Measurements from ENCODE around the gene LCN10. TPM values are rescaled to one million over a fixed set of nuclear protein-coding genes. Genes with fewer than 3 reads are reported as not detected.
"Not testable (repeated sequence)": the region's sequence is repeated elsewhere in the genome, so short reads cannot be mapped to it uniquely, and the experiment has no call there.

Gene LCN10
- total RNA-seq = 0.20 to 0.51 TPM (median 0.29 TPM) in 3 replicates

GRCh38 chr9:136742591-136743391 is at the start of gene LCN10:
LCN10 (minus strand) TSS chr9:136742940; CDS start chr9:136742903, 37 bp downstream.
- TF ChIP-seq CTCF (IDR thresholded peaks at IDR 0.05; ENCODE audit: unreplicated experiment) = no peak
- H3K9me3 Mint-ChIP-seq = no peaks in the 10 kb centered on the region
- no peak within 1 kb of the TSS for H3K4me3 Mint-ChIP-seq
- peaks cover 11% of the 10 kb centered on the region for H3K4me1 Mint-ChIP-seq
- no peaks in the 10 kb centered on the region for H3K36me3 Mint-ChIP-seq
- H3K27ac Mint-ChIP-seq = no peak within 1 kb of the TSS
- H3K27me3 Mint-ChIP-seq (ENCODE audit: low read depth) = peaks cover 5% of the 10 kb centered on the region
- DNase-seq (ENCODE audit: low spot score in 2 of 2, unreplicated experiment in 2 of 2) = no peak

GRCh38 chr9:136791516-136792276 is 49.0 kb upstream of the LCN10 start:
- peaks cover 1% of the 10 kb centered on the region for H3K27me3 Mint-ChIP-seq (ENCODE audit: low read depth)
- H3K27ac Mint-ChIP-seq = peak overlapping the region; percentile 95
- TF ChIP-seq CTCF (IDR thresholded peaks at IDR 0.05; ENCODE audit: unreplicated experiment) = peak; percentile 100
- peak overlapping the region; percentile 76 for H3K4me3 Mint-ChIP-seq
- peaks cover 6% of the 10 kb centered on the region for H3K36me3 Mint-ChIP-seq
- no peaks in the 10 kb centered on the region for H3K9me3 Mint-ChIP-seq
- peaks cover 69% of the 10 kb centered on the region for H3K4me1 Mint-ChIP-seq
- DNase-seq (ENCODE audit: low spot score in 2 of 2, unreplicated experiment in 2 of 2) = peak; percentile 57 to 75

GRCh38 chr9:136790640-136791515 is 48.1 kb upstream of the LCN10 start, which contains the start of gene TMEM141:
TMEM141 (plus strand) TSS chr9:136791344; CDS start chr9:136791371, 27 bp downstream.
- Mint-ChIP-seq H3K4me3 (peak within 1 kb of the TSS; percentile 76), H3K27me3 (ENCODE audit: low read depth) (peaks cover 1% of the 10 kb centered on the region), H3K9me3 (no peaks in the 10 kb centered on the region), H3K4me1 (peaks cover 62% of the 10 kb centered on the region), H3K36me3 (peaks cover 6% of the 10 kb centered on the region), H3K27ac (peak within 1 kb of the TSS; percentile 97)
- TF ChIP-seq CTCF (IDR thresholded peaks at IDR 0.05; ENCODE audit: unreplicated experiment) = no peak
- peak; percentile 100 for DNase-seq (ENCODE audit: low spot score in 2 of 2, unreplicated experiment in 2 of 2)

- H3K4me3 Mint-ChIP-seq = peak overlapping the region; percentile 40
- DNase-seq (ENCODE audit: low spot score in 2 of 2, unreplicated experiment in 2 of 2) = no peak
- H3K27me3 Mint-ChIP-seq (ENCODE audit: low read depth) = peaks cover 1% of the 10 kb centered on the region
- H3K27ac Mint-ChIP-seq = peak overlapping the region; percentile 97
- H3K36me3 Mint-ChIP-seq = peaks cover 6% of the 10 kb centered on the region
- peaks cover 59% of the 10 kb centered on the region for H3K4me1 Mint-ChIP-seq
- H3K9me3 Mint-ChIP-seq = no peaks in the 10 kb centered on the region
- no peak for TF ChIP-seq CTCF (IDR thresholded peaks at IDR 0.05; ENCODE audit: unreplicated experiment)
Observed at GRCh38 chr9:136789523-136789937, 46.8 kb upstream of the LCN10 start.

GRCh38 chr9:136788644-136789522 is 46.1 kb upstream of the LCN10 start:
- Mint-ChIP-seq H3K4me1 (peaks cover 63% of the 10 kb centered on the region), H3K4me3 (peak overlapping the region; percentile 40), H3K27ac (peak overlapping the region; percentile 97)
- H3K27me3 Mint-ChIP-seq (ENCODE audit: low read depth); H3K36me3 Mint-ChIP-seq; H3K9me3 Mint-ChIP-seq; DNase-seq (ENCODE audit: low spot score in 2 of 2, unreplicated experiment in 2 of 2): not testable (repeated sequence)

Measured in mesothelial cell of epicardium (in vitro differentiated cells).